Endodermal cell (in vitro differentiated cells): ENCODE data around the gene SF3A2. TPM values are rescaled to one million over a fixed set of nuclear protein-coding genes. Genes with fewer than 3 reads are reported as not detected.

Source experiments
- DNase-seq: peaks from one replicate; pipeline ENCODE4 v3.0.0-alpha.2; 2017
- H3K27ac ChIP-seq: 2 replicates; pipeline ENCODE4 v1.5.1; 2013; ENCODE audit warnings: mild to moderate bottlenecking, low read depth, low read length, moderate library complexity
- H3K27me3 ChIP-seq: 2 replicates; pipeline ENCODE4 v1.6.1; 2013; ENCODE audit warnings: mild to moderate bottlenecking, low read length, moderate library complexity; ENCODE audit not compliant: insufficient read depth, control insufficient read depth, poor library complexity, severe bottlenecking
- H3K36me3 ChIP-seq: 2 replicates; pipeline ENCODE4 v1.7.0; 2013; ENCODE audit warnings: mild to moderate bottlenecking, low read length, moderate library complexity; ENCODE audit not compliant: control insufficient read depth, insufficient read depth
- H3K4me1 ChIP-seq: one replicate; pipeline ENCODE4 v1.7.0; 2013; ENCODE audit warnings: low read length; ENCODE audit not compliant: control insufficient read depth, insufficient read depth
- H3K4me3 ChIP-seq: 2 replicates; pipeline ENCODE4 v1.5.1; 2013; ENCODE audit warnings: mild to moderate bottlenecking, low read length, moderate library complexity
- H3K9ac ChIP-seq: 2 replicates; pipeline ENCODE4 v1.6.1; 2013; ENCODE audit warnings: mild to moderate bottlenecking, low read length, moderate library complexity; ENCODE audit not compliant: poor library complexity, severe bottlenecking; ENCODE audit errors: extremely low read depth
- H3K9me3 ChIP-seq: 2 replicates; pipeline ENCODE4 v1.6.1; 2013; ENCODE audit warnings: mild to moderate bottlenecking, low read length, moderate library complexity; ENCODE audit not compliant: control insufficient read depth
- H3K27ac Mint-ChIP-seq: 2 replicates; pipeline ENCODE4 v1.8.0; 2020; ENCODE audit warnings: mixed read lengths
- H3K27me3 Mint-ChIP-seq: 2 replicates; pipeline ENCODE4 v1.8.0; 2021; ENCODE audit warnings: mild to moderate bottlenecking, mixed read lengths; ENCODE audit not compliant: insufficient read depth
- H3K36me3 Mint-ChIP-seq: 2 replicates; pipeline ENCODE4 v1.8.0; 2020; ENCODE audit warnings: low read depth, mixed read lengths
- H3K4me1 Mint-ChIP-seq: 2 replicates; pipeline ENCODE4 v1.8.0; 2020; ENCODE audit warnings: mixed read lengths
- H3K4me3 Mint-ChIP-seq: 2 replicates; pipeline ENCODE4 v1.8.0; 2020; ENCODE audit warnings: mild to moderate bottlenecking, moderate library complexity, mixed read lengths
- H3K9me3 Mint-ChIP-seq: 2 replicates; pipeline ENCODE4 v1.8.0; 2020; ENCODE audit warnings: mild to moderate bottlenecking, mixed read lengths
- CTCF ChIP-seq: fragments of 200-600 bp; sonication (generic); conservative IDR thresholded peaks from 2 replicates; pipeline ENCODE4 v1.5.0; 2021; ENCODE audit warnings: antibody characterized with exemption, mild to moderate bottlenecking
- WGBS, 2 experiments: methylation state at CpG; one replicate each; pipeline versions ENCODE4 v1.1.5 to v1.1.7; 2013; ENCODE audit warnings: missing lambda C conversion rate in 2 of 2, mixed read lengths in 1 of 2; ENCODE audit not compliant: insufficient coverage in 1 of 2, insufficient read length in 1 of 2; 5-methylcytosine and 5-hydroxymethylcytosine counted together
- total RNA-seq, 2 donors: library from RNA; stranded (reverse); fragmentation: NEBNext Ultra II Directional in 1 of 2; extraction: Animal tissue kit (Norgen Biotek cat#: 25700) in 1 of 2; gene quantifications; 2 replicates in 1 of 2; 3 replicates in 1 of 2; pipeline ENCODE4 v1.2.1, GENCODE V29; 2021

The SF3A2 gene
- total RNA-seq, 2 donors from 2014 or later: 126 to 132 TPM

GRCh38 chr19:2255112-2255845 lies 18.7 kb downstream of the SF3A2 start:
- Mint-ChIP-seq H3K9me3 (no peaks in the 10 kb centered on the region), H3K27ac (no peak overlapping the region), H3K36me3 (no peaks in the 10 kb centered on the region), H3K4me1 (peaks cover 3% of the 10 kb centered on the region), H3K27me3 (peaks cover 11% of the 10 kb centered on the region), H3K4me3 (no peak overlapping the region)
- peaks cover 16% of the 10 kb centered on the region for H3K27me3 ChIP-seq
- H3K27ac ChIP-seq: no peak overlapping the region
- TF ChIP-seq CTCF: no peak
- DNase-seq: no peak
- no peaks in the 10 kb centered on the region for H3K9me3 ChIP-seq
- H3K36me3 ChIP-seq: no peaks in the 10 kb centered on the region
- H3K4me1 ChIP-seq: no peaks in the 10 kb centered on the region
- no peak overlapping the region for H3K4me3 ChIP-seq
- 92 to 97% methylated on average over 13 to 16 of the region's 16 CpGs for WGBS, 2 experiments
- no peak overlapping the region for H3K9ac ChIP-seq

GRCh38 chr19:2255982-2256685 lies 19.5 kb downstream of the SF3A2 start, which contains the start of gene JSRP1:
Gene JSRP1, minus strand, starts transcription at chr19:2256417. Its CDS starts 1,103 bp downstream, at chr19:2255314.
- Mint-ChIP-seq H3K9me3 (no peaks in the 10 kb centered on the region), H3K4me3 (no peak within 1 kb of the TSS), H3K4me1 (peaks cover 3% of the 10 kb centered on the region), H3K36me3 (no peaks in the 10 kb centered on the region), H3K27ac (no peak within 1 kb of the TSS), H3K27me3 (peaks cover 11% of the 10 kb centered on the region)
- H3K4me1 ChIP-seq: no peaks in the 10 kb centered on the region
- peaks cover 16% of the 10 kb centered on the region for H3K27me3 ChIP-seq
- no peak for DNase-seq
- H3K36me3 ChIP-seq: no peaks in the 10 kb centered on the region
- 86 to 89% methylated on average over 18 to 24 of the region's 24 CpGs for WGBS, 2 experiments
- no peak within 1 kb of the TSS for H3K9ac ChIP-seq
- TF ChIP-seq CTCF: no peak
- H3K27ac ChIP-seq: no peak within 1 kb of the TSS
- no peak within 1 kb of the TSS for H3K4me3 ChIP-seq
- no peaks in the 10 kb centered on the region for H3K9me3 ChIP-seq

GRCh38 chr19:2259336-2259735 lies 22.7 kb downstream of the SF3A2 start:
- WGBS, 2 experiments: 96 to 97% methylated on average over 4 to 5 of the region's 5 CpGs
- no peak for TF ChIP-seq CTCF
- DNase-seq: no peak
- H3K4me1 ChIP-seq: no peaks in the 10 kb centered on the region
- H3K9me3 ChIP-seq: no peaks in the 10 kb centered on the region
- Mint-ChIP-seq H3K4me1 (no peaks in the 10 kb centered on the region), H3K4me3 (no peak overlapping the region), H3K27ac (no peak overlapping the region), H3K36me3 (no peaks in the 10 kb centered on the region), H3K9me3 (no peaks in the 10 kb centered on the region), H3K27me3 (peaks cover 1% of the 10 kb centered on the region)
- H3K27ac ChIP-seq: no peak overlapping the region
- no peak overlapping the region for H3K4me3 ChIP-seq
- H3K9ac ChIP-seq: no peak overlapping the region
- H3K36me3 ChIP-seq: no peaks in the 10 kb centered on the region
- no peaks in the 10 kb centered on the region for H3K27me3 ChIP-seq
